ENCODE measurements around the gene PDE11A. TPM values are rescaled to one million over a fixed set of nuclear protein-coding genes. Genes with fewer than 3 reads are reported as not detected.
"Not testable (repeated sequence)": the region's sequence is repeated elsewhere in the genome, so short reads cannot be mapped to it uniquely, and the experiment has no call there.

The PDE11A gene
- total RNA-seq, 1 donor from 2014 or later, result 2.2 TPM

- ATAC-seq (ENCODE audit: poor library complexity) (no peak), DNase-seq (no peak)
- intact Hi-C loops (cut with DNase I), result no loop called here
Measured at GRCh38 chr2:178082408-178083045, 9.9 kb upstream of the PDE11A start.

- ATAC-seq (ENCODE audit: poor library complexity); DNase-seq; intact Hi-C loops (cut with DNase I): not testable (repeated sequence)
Measured at GRCh38 chr2:178079279-178079678, 6.7 kb upstream of the PDE11A start.

GRCh38 chr2:178076130-178076529, 3.6 kb upstream of the PDE11A start:
- no peak for ATAC-seq (ENCODE audit: poor library complexity)
- DNase-seq, result no peak
- intact Hi-C loops (cut with DNase I), result no loop called here

GRCh38 chr2:178075006-178075326, 2.4 kb upstream of the PDE11A start:
- DNase-seq, result no peak
- no peak for ATAC-seq (ENCODE audit: poor library complexity)
- intact Hi-C loops (cut with DNase I), result no loop called here

- intact Hi-C loops (cut with DNase I), result no loop called here
- ATAC-seq (ENCODE audit: poor library complexity), result no peak
- no peak for DNase-seq
Measured at GRCh38 chr2:178074123-178075005, 1.8 kb upstream of the PDE11A start.

GRCh38 chr2:178072000-178072382, 586 bp downstream of the PDE11A start:
- ATAC-seq (ENCODE audit: poor library complexity) (peak; percentile 11), DNase-seq (no peak)
- intact Hi-C loops (cut with DNase I), result no loop called here

- intact Hi-C loops (cut with DNase I), result no loop called here
- DNase-seq (no peak), ATAC-seq (ENCODE audit: poor library complexity) (no peak)
Measured at GRCh38 chr2:178070824-178071223, 1.8 kb downstream of the PDE11A start.

- DNase-seq (no peak), ATAC-seq (ENCODE audit: poor library complexity) (peak; percentile 29)
- intact Hi-C loops (cut with DNase I), result no loop called here
Measured at GRCh38 chr2:178069551-178069950, 3.0 kb downstream of the PDE11A start.

GRCh38 chr2:178068823-178069454, 3.6 kb downstream of the PDE11A start:
- intact Hi-C loops (cut with DNase I), result no loop called here

GRCh38 chr2:178066890-178067669, 5.5 kb downstream of the PDE11A start:
- intact Hi-C loops (cut with DNase I), result no loop called here
- DNase-seq, result no peak
- ATAC-seq (ENCODE audit: poor library complexity), result no peak

More at GRCh38 chr2:178068823-178069454, 3.6 kb downstream of the PDE11A start:
- ATAC-seq (ENCODE audit: poor library complexity) (no peak), DNase-seq (no peak)

- intact Hi-C loops (cut with DNase I), result no loop called here
- DNase-seq, result no peak
- no peak for ATAC-seq (ENCODE audit: poor library complexity)
Measured at GRCh38 chr2:178066324-178066723, 6.3 kb downstream of the PDE11A start.

- DNase-seq (no peak), ATAC-seq (ENCODE audit: poor library complexity) (no peak)
- intact Hi-C loops (cut with DNase I), result no loop called here
Measured at GRCh38 chr2:178059681-178060080, 12.9 kb downstream of the PDE11A start.

GRCh38 chr2:178059111-178059510, 13.5 kb downstream of the PDE11A start:
- intact Hi-C loops (cut with DNase I), result no loop called here
- no peak for ATAC-seq (ENCODE audit: poor library complexity)
- DNase-seq, result no peak

GRCh38 chr2:178057179-178057680, 15.3 kb downstream of the PDE11A start:
- no peak for DNase-seq
- ATAC-seq (ENCODE audit: poor library complexity), result no peak
- intact Hi-C loops (cut with DNase I), result no loop called here

GRCh38 chr2:178056345-178056744, 16.2 kb downstream of the PDE11A start:
- intact Hi-C loops (cut with DNase I), result no loop called here
- ATAC-seq (ENCODE audit: poor library complexity) (no peak), DNase-seq (no peak)

- intact Hi-C loops (cut with DNase I); ATAC-seq (ENCODE audit: poor library complexity); DNase-seq: not testable (repeated sequence)
Measured at GRCh38 chr2:178051257-178051656, 21.3 kb downstream of the PDE11A start.

- no peak for DNase-seq
- intact Hi-C loops (cut with DNase I), result no loop called here
- no peak for ATAC-seq (ENCODE audit: poor library complexity)
Measured at GRCh38 chr2:178047391-178047790, 25.2 kb downstream of the PDE11A start.

- DNase-seq (no peak), ATAC-seq (ENCODE audit: poor library complexity) (no peak)
- intact Hi-C loops (cut with DNase I), result no loop called here
Measured at GRCh38 chr2:178044836-178045235, 27.7 kb downstream of the PDE11A start.

- no peak for ATAC-seq (ENCODE audit: poor library complexity)
- no peak for DNase-seq
- intact Hi-C loops (cut with DNase I), result no loop called here
Measured at GRCh38 chr2:178043266-178043665, 29.3 kb downstream of the PDE11A start.
